Breast epithelium (tissue), 4 donors: ENCODE measurements around the gene DDOST. TPM values are rescaled to one million over a fixed set of nuclear protein-coding genes. Genes with fewer than 3 reads are reported as not detected.
A peak's percentile ranks its signal among the peaks of the same experiment; 100 is the strongest.
"Not testable (repeated sequence)": the region's sequence is repeated elsewhere in the genome, so short reads cannot be mapped to it uniquely, and the experiment has no call there.

Experiments used
- DNase-seq, 2 donors: peaks; one replicate each; pipeline ENCODE4 v3.0.0-alpha.2; 2019; ENCODE audit warnings: low spot score in 2 of 2
- H3K27ac ChIP-seq, 2 donors: fragments of 200-600 bp; sonication (generic) in 1 of 2; one replicate each; pipeline ENCODE4 v1.5.1; 2016 to 2019; ENCODE audit warnings: mild to moderate bottlenecking in 1 of 2
- H3K27me3 ChIP-seq, 2 donors: fragments of 200-600 bp; sonication (generic) in 1 of 2; one replicate each; pipeline versions ENCODE4 v1.5.1 to v1.6.0; 2017 to 2019; ENCODE audit warnings: control low read depth in 1 of 2, mild to moderate bottlenecking in 1 of 2
- H3K36me3 ChIP-seq: fragments of 200-600 bp; one replicate; pipeline ENCODE4 v1.5.1; 2019
- H3K4me1 ChIP-seq, 2 donors: fragments of 200-600 bp; sonication (generic); one replicate each; pipeline ENCODE4 v1.5.1; 2016 to 2019; ENCODE audit warnings: control low read depth in 1 of 2
- H3K4me3 ChIP-seq, 3 donors: fragments of 200-600 bp; sonication (generic); 1 replicate in 2 of 3; 2 replicates in 1 of 3; pipeline ENCODE4 v1.5.1; 2016 to 2019; ENCODE audit warnings: mild to moderate bottlenecking in 3 of 3, moderate library complexity in 2 of 3
- H3K9me3 ChIP-seq, 2 donors: fragments of 200-600 bp; sonication (generic) in 1 of 2; one replicate each; pipeline ENCODE4 v1.5.1; 2016 to 2019; ENCODE audit warnings: control low read depth in 1 of 2
- CTCF ChIP-seq, 3 donors: fragments of 450-650 bp; IDR thresholded peaks; one replicate each; pipeline ENCODE4 v1.5.1; 2016 to 2017; ENCODE audit warnings: antibody characterized with exemption in 3 of 3, mild to moderate bottlenecking in 3 of 3, moderate library complexity in 3 of 3
- POLR2A ChIP-seq: fragments of 450-650 bp; IDR thresholded peaks from one replicate; pipeline ENCODE4 v1.6.1; 2016; ENCODE audit warnings: antibody characterized with exemption, mild to moderate bottlenecking, moderate library complexity
- POLR2AphosphoS5 ChIP-seq, 3 donors: sonication (generic); formaldehyde crosslinking; IDR thresholded peaks; one replicate each; pipeline ENCODE4 v1.6.1; 2017; ENCODE audit warnings: antibody characterized with exemption in 3 of 3
- intact Hi-C: fragments of 100-400 bp; cut with DNase I; formaldehyde crosslinking; loops from one replicate; pipeline ENCODE4 v1.15.1; 2023; ENCODE audit warnings: low total_unique reads
- total RNA-seq, 3 donors: library from RNA; depleted of rRNA; stranded (reverse); fragments of >200 nt; gene quantifications; one replicate each; pipeline ENCODE4 v1.1.0, GENCODE V29; 2016

Gene DDOST
- total RNA-seq, 3 donors from 2014 or later = 127 to 145 (median 138) TPM

- no peak overlapping the region for H3K27ac ChIP-seq
- TF ChIP-seq CTCF (IDR thresholded peaks at IDR 0.05) = no peak
- TF ChIP-seq POLR2AphosphoS5 (IDR thresholded peaks at IDR 0.05) = no peak
- no peak for TF ChIP-seq POLR2A
- no peaks in the 10 kb centered on the region for H3K27me3 ChIP-seq
- H3K4me3 ChIP-seq = no peak overlapping the region
- intact Hi-C loops = no loop called here
- no peaks in the 10 kb centered on the region for H3K36me3 ChIP-seq
- no peaks in the 10 kb centered on the region for H3K4me1 ChIP-seq
- no peaks in the 10 kb centered on the region for H3K9me3 ChIP-seq
- no peak for DNase-seq
Measured at GRCh38 chr1:20612221-20612746, 48.9 kb downstream of the DDOST start.

GRCh38 chr1:20611652-20612051 lies 49.5 kb downstream of the DDOST start:
- H3K27me3 ChIP-seq = no peaks in the 10 kb centered on the region
- no peak for DNase-seq
- H3K4me3 ChIP-seq = no peak overlapping the region
- H3K9me3 ChIP-seq = no peaks in the 10 kb centered on the region
- intact Hi-C loops = no loop called here
- H3K36me3 ChIP-seq = no peaks in the 10 kb centered on the region
- no peak for TF ChIP-seq POLR2AphosphoS5 (IDR thresholded peaks at IDR 0.05)
- TF ChIP-seq CTCF (IDR thresholded peaks at IDR 0.05) = no peak
- no peak for TF ChIP-seq POLR2A
- no peak overlapping the region for H3K27ac ChIP-seq
- no peaks in the 10 kb centered on the region for H3K4me1 ChIP-seq

DNA sequence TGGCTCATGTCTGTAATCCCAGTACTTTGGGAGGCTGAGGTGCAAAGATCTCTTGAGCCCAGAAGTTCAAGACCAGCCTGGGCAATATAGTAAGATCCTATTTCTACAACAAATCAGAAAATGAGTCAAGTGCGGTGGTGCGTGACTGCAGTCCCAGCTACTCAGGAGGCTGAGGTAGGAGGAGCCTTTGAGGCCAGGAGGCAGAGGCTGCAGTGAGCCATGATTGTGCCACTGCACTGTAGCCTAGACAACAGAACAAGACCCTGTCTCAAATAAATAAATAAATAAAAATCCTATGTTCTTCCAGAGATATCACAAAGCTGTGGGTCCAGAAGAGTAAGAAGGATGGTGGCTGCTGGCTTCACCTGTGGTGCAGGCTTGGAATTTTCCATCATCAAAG lies 50.2 kb downstream of the DDOST start:
- H3K4me3 ChIP-seq = no peak overlapping the region
- intact Hi-C loops = no loop called here
- no peak overlapping the region for H3K27ac ChIP-seq
- TF ChIP-seq POLR2AphosphoS5 (IDR thresholded peaks at IDR 0.05) (no peak), POLR2A (no peak), CTCF (IDR thresholded peaks at IDR 0.05) (no peak)
- no peaks in the 10 kb centered on the region for H3K27me3 ChIP-seq
- no peaks in the 10 kb centered on the region for H3K4me1 ChIP-seq
- no peaks in the 10 kb centered on the region for H3K9me3 ChIP-seq
- DNase-seq = no peak
- H3K36me3 ChIP-seq = no peaks in the 10 kb centered on the region

- Histone ChIP-seq H3K4me3 (no peak overlapping the region), H3K27me3 (no peaks in the 10 kb centered on the region), H3K9me3 (no peaks in the 10 kb centered on the region), H3K36me3 (no peaks in the 10 kb centered on the region), H3K27ac (no peak overlapping the region), H3K4me1 (no peaks in the 10 kb centered on the region)
- TF ChIP-seq POLR2A = no peak
- TF ChIP-seq CTCF (IDR thresholded peaks at IDR 0.05) = no peak
- no peak for TF ChIP-seq POLR2AphosphoS5 (IDR thresholded peaks at IDR 0.05)
- intact Hi-C loops = no loop called here
- no peak for DNase-seq
Measured at GRCh38 chr1:20609541-20609940, 51.6 kb downstream of the DDOST start.

- DNase-seq, H3K4me1 ChIP-seq, H3K27me3 ChIP-seq, H3K9me3 ChIP-seq, intact Hi-C loops, H3K36me3 ChIP-seq, H3K4me3 ChIP-seq: not testable (repeated sequence)
- H3K27ac ChIP-seq = peak overlapping the region in 1 of 2 donors; percentile 61
Measured at GRCh38 chr1:20606801-20607570, 54.2 kb downstream of the DDOST start.
